Transverse colon (tissue), 4 donors: ENCODE data around the gene ZNF865. TPM values are rescaled to one million over a fixed set of nuclear protein-coding genes. Genes with fewer than 3 reads are reported as not detected.

ENCODE experiments used
- DNase-seq: peaks from one replicate; pipeline ENCODE4 v3.0.0-alpha.2; 2019
- H3K27ac ChIP-seq, 4 donors: fragments of 200-600 bp; sonication (generic); 2 replicates each; pipeline ENCODE4 v1.5.1; 2016 to 2018; ENCODE audit warnings: inconsistent platforms in 4 of 4
- H3K27me3 ChIP-seq: fragments of 200-600 bp; sonication (generic); 2 replicates; pipeline ENCODE4 v1.5.1; 2017; ENCODE audit warnings: inconsistent platforms
- H3K36me3 ChIP-seq, 4 donors: fragments of 200-600 bp; sonication (generic); 2 replicates each; pipeline ENCODE4 v1.5.1; 2017 to 2019; ENCODE audit warnings: inconsistent platforms in 4 of 4
- H3K4me1 ChIP-seq, 4 donors: fragments of 200-600 bp; sonication (generic); 2 replicates each; pipeline ENCODE4 v1.5.1; 2017 to 2020; ENCODE audit warnings: inconsistent platforms in 4 of 4
- H3K4me3 ChIP-seq, 4 donors: fragments of 200-600 bp; sonication (generic); 1 replicate in 1 of 4; 2 replicates in 3 of 4; pipeline versions ENCODE4 v1.5.1 to v1.6.1; 2017 to 2019; ENCODE audit warnings: inconsistent platforms in 4 of 4
- H3K9me3 ChIP-seq, 2 donors: fragments of 200-600 bp; sonication (generic); 2 replicates each; pipeline ENCODE4 v1.5.1; 2017 to 2019; ENCODE audit warnings: inconsistent platforms in 2 of 2
- EP300 ChIP-seq: sonication (generic); formaldehyde crosslinking; IDR thresholded peaks from one replicate; pipeline ENCODE4 v1.6.1; 2017; ENCODE audit warnings: antibody characterized with exemption, low read depth
- POLR2A ChIP-seq: fragments of 450-650 bp; IDR thresholded peaks from one replicate; pipeline ENCODE4 v1.6.1; 2016; ENCODE audit warnings: antibody characterized with exemption, mild to moderate bottlenecking, moderate library complexity
- POLR2AphosphoS5 ChIP-seq, 3 donors: sonication (generic); formaldehyde crosslinking; IDR thresholded peaks; one replicate each; pipeline ENCODE4 v1.6.1; 2016; ENCODE audit warnings: antibody characterized with exemption in 3 of 3
- WGBS, 2 donors: methylation state at CpG; one replicate each; pipeline ENCODE4 v1.1.5; 2018; ENCODE audit warnings: low coverage in 1 of 2; 5-methylcytosine and 5-hydroxymethylcytosine counted together
- in situ Hi-C, 4 donors: fragments of 200-750 bp; cut with MboI; loops; one replicate each; pipeline versions ENCODE4 v1.15.0 to v1.15.1; 2017; ENCODE audit warnings: low sequenced_read_pairs in 3 of 4, low pct_ligation_motif_present in 1 of 4, low pct_unique_long_range_greater_than_20kb in 1 of 4
- intact Hi-C: fragments of 100-400 bp; cut with DNase I; formaldehyde crosslinking; loops from one replicate; pipeline ENCODE4 v1.15.1; 2023; ENCODE audit warnings: low total_unique reads
- total RNA-seq, 4 donors: library from RNA; depleted of rRNA; stranded (reverse); fragments of >200 nt; gene quantifications; one replicate each; pipeline ENCODE4 v1.1.0, GENCODE V29; 2016
- TF ChIP-seq, protein P1 (sequence below), 5 experiments: fragments of 200-600 bp in 3 of 5; fragments of 450-650 bp in 2 of 5; sonication (generic) in 3 of 5; IDR thresholded peaks; 1 replicate in 2 of 5; 2 replicates in 3 of 5; pipeline ENCODE4 v1.5.1; 2016 to 2017; ENCODE audit warnings: antibody characterized with exemption in 5 of 5, inconsistent platforms in 3 of 5, mild to moderate bottlenecking in 2 of 5, moderate library complexity in 1 of 5

Gene ZNF865
- total RNA-seq, 4 donors from 2014 or later = 8.3 to 50.1 (median 13.4) TPM

DNA sequence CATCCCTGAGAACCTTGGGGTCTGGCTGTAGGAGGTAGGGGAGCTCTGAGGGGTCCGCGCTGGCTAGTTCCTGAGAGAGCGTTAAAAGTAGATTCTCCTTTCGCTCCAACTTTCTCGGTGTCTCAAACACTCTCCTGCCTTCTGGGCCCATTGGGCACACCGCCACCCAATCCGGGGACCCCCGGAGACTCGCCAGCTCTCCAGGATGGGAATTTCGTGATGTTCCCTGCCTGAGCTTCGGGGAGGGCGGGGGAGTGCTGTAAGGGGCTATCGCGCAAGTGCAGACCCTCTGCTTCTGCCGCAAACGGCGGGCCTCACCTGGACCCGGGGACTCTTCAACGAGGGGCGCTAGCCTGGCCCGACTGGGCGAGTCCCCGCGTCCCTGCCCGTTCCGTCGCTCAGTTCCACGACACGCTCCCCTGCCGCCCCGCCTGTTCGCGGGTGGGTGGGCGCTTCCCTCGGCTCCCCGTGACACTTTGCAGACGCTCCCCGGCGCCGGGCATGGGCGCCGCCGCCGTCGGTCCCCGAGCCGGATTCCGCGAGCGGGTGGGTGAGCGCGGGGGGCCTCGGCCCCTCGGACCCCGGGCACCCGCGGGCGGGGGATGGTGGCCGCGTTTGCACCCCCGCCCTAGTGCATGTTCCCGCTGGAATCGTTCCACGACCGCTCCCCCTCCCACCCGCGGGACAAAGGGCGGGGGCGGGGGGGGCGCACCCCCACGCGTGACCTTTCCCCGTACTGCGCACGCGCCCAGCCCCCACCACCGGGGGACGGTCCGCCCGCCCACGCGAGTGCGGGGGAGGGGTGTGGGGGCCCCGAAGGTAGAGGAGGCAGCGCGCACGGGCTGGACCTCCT, 42.5 kb downstream of the ZNF865 start, which contains the start of gene CCDC106:
TSS of gene CCDC106 (plus strand) at position 481 of the 853 bp plus-strand sequence. CDS start 835 bp downstream, outside the sequence.
- TF ChIP-seq EP300 = no peak
- TF ChIP-seq, protein P1, sequence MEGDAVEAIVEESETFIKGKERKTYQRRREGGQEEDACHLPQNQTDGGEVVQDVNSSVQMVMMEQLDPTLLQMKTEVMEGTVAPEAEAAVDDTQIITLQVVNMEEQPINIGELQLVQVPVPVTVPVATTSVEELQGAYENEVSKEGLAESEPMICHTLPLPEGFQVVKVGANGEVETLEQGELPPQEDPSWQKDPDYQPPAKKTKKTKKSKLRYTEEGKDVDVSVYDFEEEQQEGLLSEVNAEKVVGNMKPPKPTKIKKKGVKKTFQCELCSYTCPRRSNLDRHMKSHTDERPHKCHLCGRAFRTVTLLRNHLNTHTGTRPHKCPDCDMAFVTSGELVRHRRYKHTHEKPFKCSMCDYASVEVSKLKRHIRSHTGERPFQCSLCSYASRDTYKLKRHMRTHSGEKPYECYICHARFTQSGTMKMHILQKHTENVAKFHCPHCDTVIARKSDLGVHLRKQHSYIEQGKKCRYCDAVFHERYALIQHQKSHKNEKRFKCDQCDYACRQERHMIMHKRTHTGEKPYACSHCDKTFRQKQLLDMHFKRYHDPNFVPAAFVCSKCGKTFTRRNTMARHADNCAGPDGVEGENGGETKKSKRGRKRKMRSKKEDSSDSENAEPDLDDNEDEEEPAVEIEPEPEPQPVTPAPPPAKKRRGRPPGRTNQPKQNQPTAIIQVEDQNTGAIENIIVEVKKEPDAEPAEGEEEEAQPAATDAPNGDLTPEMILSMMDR (IDR thresholded peaks at IDR 0.05) = no peak
- no peak for TF ChIP-seq POLR2A
- peak in 2 of 3 donors; percentile 4 to 29 for TF ChIP-seq POLR2AphosphoS5 (IDR thresholded peaks at IDR 0.05)
- DNase-seq = peak; percentile 72
- intact Hi-C loops (no loop called here), in situ Hi-C loops (no loop called here)
- Histone ChIP-seq H3K36me3 (no peaks in the 10 kb centered on the region), H3K27me3 (no peaks in the 10 kb centered on the region), H3K27ac (peak within 1 kb of the TSS; percentile 82 to 91 (median 86)), H3K9me3 (no peaks in the 10 kb centered on the region), H3K4me1 (peaks cover 20 to 40% (median 33%) of the 10 kb centered on the region in 4 donors), H3K4me3 (peak within 1 kb of the TSS; percentile 58 to 87 (median 74))
- WGBS, 2 donors = 2% methylated on average over 66 of the region's 87 CpGs; no CpG with 5 or more reads in 1 of the 2 donors

DNA sequence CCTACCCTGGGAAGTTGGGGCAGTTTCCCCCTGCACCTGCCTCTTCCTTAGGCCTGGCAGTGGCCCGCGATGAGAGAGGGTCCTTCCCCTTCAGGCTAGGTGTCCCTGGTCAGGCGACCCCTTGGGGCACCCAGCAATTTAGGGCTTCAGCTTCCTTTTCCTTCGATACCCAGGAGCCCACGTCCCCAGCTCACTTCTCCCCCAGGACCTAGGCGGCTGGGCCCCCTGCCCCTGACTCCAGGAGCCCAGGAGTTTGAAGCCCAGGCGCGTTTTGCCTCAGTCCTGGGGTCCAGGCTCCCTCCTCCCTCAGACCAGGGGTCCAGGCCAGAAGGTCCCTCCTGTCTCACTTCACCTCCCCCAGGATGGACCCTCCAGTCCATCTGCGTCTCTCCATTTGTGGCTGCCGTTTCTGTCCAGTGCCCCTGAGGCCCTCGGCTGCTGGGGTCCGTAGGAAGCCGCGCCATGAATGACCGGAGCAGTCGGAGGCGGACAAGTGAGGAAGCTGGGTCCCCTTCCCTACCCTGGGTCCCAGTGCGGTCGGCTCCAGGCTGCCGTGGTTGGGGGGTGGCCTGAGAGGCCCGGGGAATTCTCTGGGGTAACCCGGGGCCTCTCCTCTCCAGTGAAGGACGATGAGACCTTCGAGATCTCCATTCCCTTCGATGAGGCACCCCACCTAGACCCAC, 43.3 kb downstream of the ZNF865 start:
- H3K4me1 ChIP-seq = peaks cover 20 to 43% (median 33%) of the 10 kb centered on the region in 4 donors
- 38% methylated on average over 22 of the region's 25 CpGs; no CpG with 5 or more reads in 1 of the 2 donors for WGBS, 2 donors
- in situ Hi-C loops = no loop called here

DNA sequence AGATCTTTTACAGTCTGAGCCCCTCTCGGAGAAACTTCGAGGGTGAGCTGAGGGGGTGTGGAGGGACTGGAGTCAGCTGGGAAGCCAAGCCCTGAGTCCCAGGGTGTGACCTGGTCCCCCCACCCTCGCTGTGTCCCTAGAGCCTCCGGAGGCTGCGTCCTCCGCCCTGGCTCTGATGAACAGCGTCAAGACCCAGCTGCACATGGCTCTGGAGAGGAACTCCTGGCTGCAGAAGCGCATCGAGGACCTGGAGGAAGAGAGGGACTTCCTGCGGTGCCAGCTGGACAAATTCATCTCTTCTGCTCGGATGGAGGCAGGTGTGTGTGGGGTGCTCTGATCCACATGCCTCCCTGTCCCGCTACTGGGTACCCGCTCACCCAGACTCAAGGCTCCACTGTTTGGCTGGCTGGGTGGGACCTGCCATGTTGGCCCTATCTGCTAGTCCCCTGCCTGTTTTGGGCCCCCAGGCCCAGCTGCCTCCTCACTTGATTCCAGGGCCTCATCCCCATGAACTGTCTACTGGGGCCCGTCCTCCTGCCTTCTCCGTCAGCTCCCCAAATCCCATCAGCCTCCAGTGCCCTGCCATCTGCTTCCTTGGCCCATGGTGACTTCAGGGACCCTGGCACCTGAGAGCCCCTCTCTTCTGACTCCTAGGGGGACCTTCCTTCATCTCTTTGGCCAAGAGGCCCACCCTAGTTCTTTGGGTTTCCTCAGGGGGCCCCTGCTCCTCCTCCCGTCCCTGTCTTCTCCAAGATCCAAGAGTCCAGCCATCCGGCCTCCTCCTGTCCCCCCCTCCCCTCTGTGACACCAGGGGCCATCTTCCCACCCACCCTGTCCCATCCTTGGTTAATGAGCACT, 44.0 kb downstream of the ZNF865 start:
- in situ Hi-C loops = no loop called here
- Histone ChIP-seq H3K27ac (peak overlapping the region; percentile 82 to 91 (median 86)), H3K36me3 (no peaks in the 10 kb centered on the region), H3K4me1 (peaks cover 16 to 36% (median 25%) of the 10 kb centered on the region in 4 donors), H3K27me3 (no peaks in the 10 kb centered on the region), H3K4me3 (peak overlapping the region in 2 of 4 donors; percentile 78 to 87), H3K9me3 (no peaks in the 10 kb centered on the region)
- no peak for DNase-seq
- TF ChIP-seq EP300 = no peak
- TF ChIP-seq, protein P1 (IDR thresholded peaks at IDR 0.05) = no peak
- no peak for TF ChIP-seq POLR2AphosphoS5 (IDR thresholded peaks at IDR 0.05)
- TF ChIP-seq POLR2A = no peak
- intact Hi-C loops = loop anchor here (10.0 kb wide), 1 partner anchor 265 kb away; the partner anchor contains the start of genes RPL28 and TMEM238
- 84 to 100% methylated on average over 2 to 9 of the region's 17 CpGs for WGBS, 2 donors

More for the DNA sequence above, 43.3 kb downstream of the ZNF865 start:
- no peak for DNase-seq
- H3K9me3 ChIP-seq = no peaks in the 10 kb centered on the region
- H3K36me3 ChIP-seq = no peaks in the 10 kb centered on the region
- no peaks in the 10 kb centered on the region for H3K27me3 ChIP-seq
- H3K4me3 ChIP-seq = peak overlapping the region; percentile 58 to 87 (median 74)
- intact Hi-C loops = no loop called here
- TF ChIP-seq POLR2AphosphoS5 (IDR thresholded peaks at IDR 0.05) (no peak), POLR2A (no peak), EP300 (no peak)
- TF ChIP-seq, protein P1 (IDR thresholded peaks at IDR 0.05) = no peak
- H3K27ac ChIP-seq = peak overlapping the region; percentile 82 to 91 (median 86)
